Measurements from ENCODE around the gene FGR.

FGR gene

DNA sequence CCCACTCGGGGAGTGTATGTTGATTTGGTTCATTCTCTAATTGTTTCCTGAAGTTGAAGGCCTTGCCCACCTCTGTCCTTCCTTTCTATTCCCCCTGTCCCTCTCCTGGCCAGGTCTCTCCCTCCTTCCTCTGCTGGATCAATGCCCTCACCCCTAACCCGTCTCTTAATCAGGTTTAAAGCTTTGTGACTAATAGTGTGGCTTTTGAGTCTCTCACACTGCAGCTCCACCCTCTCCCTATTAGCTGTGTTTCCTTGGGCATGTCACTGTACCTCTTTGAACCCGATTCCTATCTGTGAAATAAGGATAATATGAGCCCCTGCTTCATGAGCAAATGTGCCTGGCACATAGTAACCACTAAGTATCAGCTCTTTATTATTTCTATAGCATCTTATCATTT is 51.5 kb downstream of the FGR start:
- no peaks in the 10 kb centered on the region for H3K79me2 ChIP-seq (ENCODE audit: insufficient read depth, low read depth)
- no peak overlapping the region for H3K27ac ChIP-seq
- no peaks in the 10 kb centered on the region for H3K4me1 ChIP-seq (ENCODE audit: low read depth, poor library complexity, severe bottlenecking)
- no peak overlapping the region for H3K4me3 ChIP-seq (IDR thresholded peaks at IDR 0.05; ENCODE audit: insufficient read depth, low read depth, low read length)
- no peaks in the 10 kb centered on the region for H3K27me3 ChIP-seq (ENCODE audit: insufficient read depth, low read depth)
- no peak overlapping the region for H3K9ac ChIP-seq
- no peak overlapping the region for H2AFZ ChIP-seq (ENCODE audit: low read depth)
- H4K20me1 ChIP-seq (ENCODE audit: insufficient read depth), result no peaks in the 10 kb centered on the region
- TF ChIP-seq, protein P1, sequence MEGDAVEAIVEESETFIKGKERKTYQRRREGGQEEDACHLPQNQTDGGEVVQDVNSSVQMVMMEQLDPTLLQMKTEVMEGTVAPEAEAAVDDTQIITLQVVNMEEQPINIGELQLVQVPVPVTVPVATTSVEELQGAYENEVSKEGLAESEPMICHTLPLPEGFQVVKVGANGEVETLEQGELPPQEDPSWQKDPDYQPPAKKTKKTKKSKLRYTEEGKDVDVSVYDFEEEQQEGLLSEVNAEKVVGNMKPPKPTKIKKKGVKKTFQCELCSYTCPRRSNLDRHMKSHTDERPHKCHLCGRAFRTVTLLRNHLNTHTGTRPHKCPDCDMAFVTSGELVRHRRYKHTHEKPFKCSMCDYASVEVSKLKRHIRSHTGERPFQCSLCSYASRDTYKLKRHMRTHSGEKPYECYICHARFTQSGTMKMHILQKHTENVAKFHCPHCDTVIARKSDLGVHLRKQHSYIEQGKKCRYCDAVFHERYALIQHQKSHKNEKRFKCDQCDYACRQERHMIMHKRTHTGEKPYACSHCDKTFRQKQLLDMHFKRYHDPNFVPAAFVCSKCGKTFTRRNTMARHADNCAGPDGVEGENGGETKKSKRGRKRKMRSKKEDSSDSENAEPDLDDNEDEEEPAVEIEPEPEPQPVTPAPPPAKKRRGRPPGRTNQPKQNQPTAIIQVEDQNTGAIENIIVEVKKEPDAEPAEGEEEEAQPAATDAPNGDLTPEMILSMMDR (conservative IDR thresholded peaks at IDR 0.05; ENCODE audit: low read depth, low read length), result no peak
- H3K36me3 ChIP-seq (ENCODE audit: insufficient read depth), result no peaks in the 10 kb centered on the region
- H3K4me2 ChIP-seq, result no peak overlapping the region

DNA sequence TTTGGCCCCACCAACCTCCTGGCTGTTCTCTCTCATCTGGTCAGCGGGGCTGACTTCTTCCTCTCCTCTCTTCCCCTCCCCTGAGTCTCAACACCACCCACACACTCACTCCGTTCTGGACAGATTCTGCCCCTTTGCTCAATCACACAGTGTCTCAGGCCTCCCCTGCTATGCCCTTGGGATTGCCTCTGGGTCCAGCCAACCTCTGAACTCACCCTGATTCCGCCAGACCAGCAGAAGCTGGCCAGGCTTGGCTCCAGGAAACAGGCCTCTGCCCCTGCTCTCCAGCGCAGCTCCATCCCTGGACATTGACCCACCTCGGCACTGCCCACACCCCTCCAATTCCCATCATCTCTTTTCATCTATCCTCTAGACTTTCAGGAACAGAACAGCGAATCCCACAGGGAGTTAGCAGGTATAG is 53.2 kb downstream of the FGR start:
- Histone ChIP-seq H4K20me1 (ENCODE audit: insufficient read depth) (no peaks in the 10 kb centered on the region), H3K4me2 (no peak overlapping the region), H3K9ac (no peak overlapping the region), H3K4me3 (IDR thresholded peaks at IDR 0.05; ENCODE audit: insufficient read depth, low read depth, low read length) (no peak overlapping the region), H3K27ac (no peak overlapping the region), H3K4me1 (ENCODE audit: low read depth, poor library complexity, severe bottlenecking) (no peaks in the 10 kb centered on the region), H3K36me3 (ENCODE audit: insufficient read depth) (no peaks in the 10 kb centered on the region), H3K27me3 (ENCODE audit: insufficient read depth, low read depth) (no peaks in the 10 kb centered on the region), H3K79me2 (ENCODE audit: insufficient read depth, low read depth) (no peaks in the 10 kb centered on the region), H2AFZ (ENCODE audit: low read depth) (no peak overlapping the region)
- TF ChIP-seq, protein P1 (conservative IDR thresholded peaks at IDR 0.05; ENCODE audit: low read depth, low read length), result no peak

DNA sequence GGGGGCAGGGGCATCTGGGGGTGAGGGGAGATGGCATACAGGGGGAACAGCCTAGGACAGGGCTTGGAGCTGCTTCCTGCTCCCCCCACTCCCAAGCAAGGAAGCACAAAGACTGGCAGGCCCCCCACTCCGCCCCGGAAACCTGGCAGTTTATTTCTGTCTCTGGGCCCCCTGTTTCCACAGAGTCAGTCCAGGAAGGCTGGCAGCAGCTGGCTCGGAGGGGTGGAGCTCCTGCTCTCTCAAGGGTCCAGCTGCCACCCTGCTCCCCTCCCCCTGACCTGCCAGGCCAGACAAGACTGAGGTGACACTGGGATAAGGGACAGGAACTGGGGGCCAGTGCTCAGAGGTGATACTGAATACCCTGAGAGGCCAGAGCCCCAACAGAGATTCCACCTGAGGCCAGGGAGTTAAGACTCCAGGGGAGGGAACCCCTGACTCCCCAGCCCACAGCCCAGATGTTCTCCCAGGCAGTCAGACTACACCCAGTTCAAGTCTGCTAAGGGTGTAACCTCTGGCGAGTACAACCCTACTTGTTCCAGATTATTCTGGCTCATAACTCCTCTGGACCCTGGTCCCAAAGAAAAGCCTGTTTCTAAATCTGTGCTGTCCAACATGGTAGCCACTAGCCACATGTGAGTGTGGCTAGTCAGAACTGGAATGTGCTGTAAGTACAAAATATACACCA is 57.3 kb downstream of the FGR start:
- TF ChIP-seq, protein P1 (conservative IDR thresholded peaks at IDR 0.05; ENCODE audit: low read depth, low read length), result no peak
- Histone ChIP-seq H4K20me1 (ENCODE audit: insufficient read depth) (no peaks in the 10 kb centered on the region), H3K4me2 (no peak overlapping the region), H3K27me3 (ENCODE audit: insufficient read depth, low read depth) (peaks cover 6% of the 10 kb centered on the region; the same call in 1 of the 2 replicates), H3K9ac (no peak overlapping the region), H2AFZ (ENCODE audit: low read depth) (no peak overlapping the region), H3K79me2 (ENCODE audit: insufficient read depth, low read depth) (no peaks in the 10 kb centered on the region), H3K4me3 (IDR thresholded peaks at IDR 0.05; ENCODE audit: insufficient read depth, low read depth, low read length) (no peak overlapping the region), H3K27ac (no peak overlapping the region), H3K4me1 (ENCODE audit: low read depth, poor library complexity, severe bottlenecking) (no peaks in the 10 kb centered on the region), H3K36me3 (ENCODE audit: insufficient read depth) (no peaks in the 10 kb centered on the region)

DNA sequence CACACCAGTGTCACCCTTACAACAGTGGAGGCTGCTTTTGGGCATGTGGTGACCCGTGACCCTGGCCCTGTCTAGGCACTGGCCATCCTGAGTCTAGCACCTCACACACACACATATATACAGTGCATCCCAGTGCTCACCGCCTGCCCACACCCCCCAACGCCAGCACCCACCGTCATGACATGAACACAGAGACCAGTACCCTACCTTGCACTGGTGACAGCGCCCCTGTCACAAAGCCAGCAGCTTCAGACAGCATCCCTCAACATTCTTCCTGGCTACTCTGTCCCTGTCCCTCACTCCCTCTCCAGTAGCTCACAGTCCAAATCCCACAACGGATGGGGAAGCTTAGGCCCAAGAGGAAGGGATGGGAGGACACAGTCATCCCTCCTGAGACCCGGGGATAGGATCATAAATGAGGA is 58.2 kb downstream of the FGR start:
- Histone ChIP-seq H3K9ac (no peak overlapping the region), H3K27ac (no peak overlapping the region), H3K4me2 (no peak overlapping the region), H2AFZ (ENCODE audit: low read depth) (no peak overlapping the region), H3K79me2 (ENCODE audit: insufficient read depth, low read depth) (no peaks in the 10 kb centered on the region), H3K36me3 (ENCODE audit: insufficient read depth) (no peaks in the 10 kb centered on the region), H4K20me1 (ENCODE audit: insufficient read depth) (no peaks in the 10 kb centered on the region), H3K4me3 (IDR thresholded peaks at IDR 0.05; ENCODE audit: insufficient read depth, low read depth, low read length) (no peak overlapping the region), H3K4me1 (ENCODE audit: low read depth, poor library complexity, severe bottlenecking) (no peaks in the 10 kb centered on the region), H3K27me3 (ENCODE audit: insufficient read depth, low read depth) (peaks cover 6% of the 10 kb centered on the region; the same call in 1 of the 2 replicates)
- TF ChIP-seq, protein P1 (conservative IDR thresholded peaks at IDR 0.05; ENCODE audit: low read depth, low read length), result no peak
